Ishikawa (cell line): ENCODE measurements around the gene TMEM192.

Experiments used
- CEBPB ChIP-seq: IDR thresholded peaks from 2 replicates; pipeline ENCODE4 v1.6.1; 2012
- CREB1 ChIP-seq: IDR thresholded peaks from 2 replicates; pipeline ENCODE4 v1.6.1; 2012; ENCODE audit warnings: low read depth
- EP300 ChIP-seq: IDR thresholded peaks from 2 replicates; pipeline ENCODE4 v1.6.1; 2012; ENCODE audit warnings: borderline replicate concordance
- FOXM1 ChIP-seq: IDR thresholded peaks from 2 replicates; pipeline ENCODE4 v1.6.1; 2012; ENCODE audit warnings: low read depth, borderline replicate concordance
- NFIC ChIP-seq: IDR thresholded peaks from 2 replicates; pipeline ENCODE4 v1.6.1; 2012
- RAD21 ChIP-seq: IDR thresholded peaks from 2 replicates; pipeline ENCODE4 v1.6.1; 2012; ENCODE audit warnings: low read depth
- REST ChIP-seq: IDR thresholded peaks from 2 replicates; pipeline ENCODE4 v1.6.1; 2012; ENCODE audit warnings: low read depth, mild to moderate bottlenecking
- TAF1 ChIP-seq: IDR thresholded peaks from 2 replicates; pipeline ENCODE4 v1.6.1; 2012; ENCODE audit warnings: low read depth, mild to moderate bottlenecking
- TCF12 ChIP-seq: IDR thresholded peaks from 2 replicates; pipeline ENCODE4 v1.6.1; 2012; ENCODE audit warnings: low read depth
- TEAD4 ChIP-seq: IDR thresholded peaks from 2 replicates; pipeline ENCODE4 v1.6.1; 2012
- USF1 ChIP-seq: IDR thresholded peaks from 2 replicates; pipeline ENCODE4 v1.6.1; 2012
- YY1 ChIP-seq: IDR thresholded peaks from 2 replicates; pipeline ENCODE4 v1.6.1; 2012; ENCODE audit warnings: low read depth
- ZBTB7A ChIP-seq: IDR thresholded peaks from 2 replicates; pipeline ENCODE4 v1.6.1; 2012; ENCODE audit warnings: low read depth
- TF ChIP-seq, protein P1 (sequence below): IDR thresholded peaks from 2 replicates; pipeline ENCODE4 v1.6.1; 2012

- TF ChIP-seq RAD21 (no peak), CEBPB (no peak), ZBTB7A (no peak), REST (no peak), YY1 (no peak), EP300 (no peak), CREB1 (no peak), TAF1 (no peak), USF1 (no peak), TEAD4 (no peak), NFIC (no peak), TCF12 (no peak), FOXM1 (no peak)
- TF ChIP-seq, protein P1, sequence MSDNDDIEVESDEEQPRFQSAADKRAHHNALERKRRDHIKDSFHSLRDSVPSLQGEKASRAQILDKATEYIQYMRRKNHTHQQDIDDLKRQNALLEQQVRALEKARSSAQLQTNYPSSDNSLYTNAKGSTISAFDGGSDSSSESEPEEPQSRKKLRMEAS: no peak
These were observed 5.7 kb upstream of the TMEM192 start for GRCh38 chr4:165118256-165118909.
